SH-SY5Y (cell line): ENCODE results near the gene GPC5.

ENCODE experiments used
- GATA2 ChIP-seq: IDR thresholded peaks from 2 replicates; pipeline ENCODE4 v1.6.1; 2011; ENCODE audit warnings: mild to moderate bottlenecking, low read depth, low read length
- GATA3 ChIP-seq: IDR thresholded peaks from 2 replicates; pipeline ENCODE4 v1.6.1; 2011; ENCODE audit warnings: low read depth, mild to moderate bottlenecking, low read length, moderate library complexity

- no peak for TF ChIP-seq GATA2
- TF ChIP-seq GATA3: no peak
These were observed 1088.8 kb downstream of the GPC5 start for GRCh38 chr13:92487238-92487637.
